HepG2 (cell line): Measurements from ENCODE around the gene NOB1. TPM values are rescaled to one million over a fixed set of nuclear protein-coding genes. Genes with fewer than 3 reads are reported as not detected.

Experiments
- CENPX ChIP-seq: sonication (generic); formaldehyde crosslinking; IDR thresholded peaks from 2 replicates; pipeline ENCODE4 v1.9.0; 2021; ENCODE audit warnings: mild to moderate bottlenecking, missing genetic modification reagents, moderate library complexity
- PLRG1 ChIP-seq: fragments of 450-650 bp; conservative IDR thresholded peaks from 2 replicates; pipeline ENCODE4 v1.6.1; 2016
- ZNF253 ChIP-seq: sonication (generic); formaldehyde crosslinking; IDR thresholded peaks from 2 replicates; pipeline ENCODE4 v1.8.0; 2022; ENCODE audit warnings: mild to moderate bottlenecking, missing genetic modification reagents, borderline replicate concordance
- ZNF766 ChIP-seq: sonication (generic); formaldehyde crosslinking; IDR thresholded peaks from 2 replicates; pipeline ENCODE4 v1.5.0; 2020; ENCODE audit warnings: missing genetic modification reagents, borderline replicate concordance
- ZNF780A ChIP-seq: sonication (generic); formaldehyde crosslinking; IDR thresholded peaks from 2 replicates; pipeline ENCODE4 v1.8.0; 2022; ENCODE audit warnings: mild to moderate bottlenecking, missing genetic modification reagents, moderate library complexity
- ZNF841 ChIP-seq: sonication (generic); formaldehyde crosslinking; IDR thresholded peaks from 2 replicates; pipeline ENCODE4 v1.8.1; 2023; ENCODE audit warnings: missing genetic modification reagents, borderline replicate concordance
- polyA plus RNA-seq, 8 experiments: library from polyadenylated mRNA; depleted of rRNA in 3 of 8; stranded (reverse) in 7 of 8; unstranded in 1 of 8; fragments of >200 nt; fragmentation: Illumina TruSeq in 4 of 8; extraction: Trizol in 4 of 8; gene quantifications; 2 replicates each; pipeline versions ENCODE4 v1.2.1 to v1.2.3, GENCODE V29; 2011 to 2016; ENCODE audit warnings: low read depth in 4 of 8, missing spikeins in 1 of 8, mixed read lengths in 1 of 8; ENCODE audit not compliant: insufficient read depth in 1 of 8
- total RNA-seq, 5 experiments: library from RNA; depleted of rRNA; stranded (reverse); fragments of >200 nt; fragmentation: Illumina TruSeq; extraction: Trizol; gene quantifications; 2 replicates each; pipeline ENCODE4 v1.2.3, GENCODE V29; 2016; ENCODE audit warnings: low read depth in 1 of 5
- TF ChIP-seq, protein P1 (sequence below), 2 experiments: sonication (generic) in 1 of 2; formaldehyde crosslinking in 1 of 2; IDR thresholded peaks; 2 replicates each; pipeline versions ENCODE4 v1.4.0 to v1.6.1; 2016 to 2020; ENCODE audit warnings: borderline replicate concordance in 1 of 2, low read depth in 1 of 2, mild to moderate bottlenecking in 1 of 2, missing genetic modification reagents in 1 of 2
- TF ChIP-seq, protein P2 (sequence below): sonication (generic); formaldehyde crosslinking; IDR thresholded peaks from 2 replicates; pipeline ENCODE4 v1.5.0; 2020; ENCODE audit warnings: mild to moderate bottlenecking, missing genetic modification reagents, borderline replicate concordance
- TF ChIP-seq, protein P3 (sequence below): IDR thresholded peaks from 2 replicates; pipeline ENCODE4 v1.6.1; 2016; ENCODE audit warnings: missing biosample characterization, missing genetic modification reagents, low read depth

Gene NOB1
- total and polyA plus RNA-seq, 2 of the 13 experiments (the other 11 are each of a cell fraction or from before 2014, with no cell fraction given): 47.1 to 162 TPM

- 0 out of 2 replicates have a peak, but pooled peaks have one; percentile 29 for TF ChIP-seq ZNF253 (CRISPR knock-in tag)
- TF ChIP-seq, protein P1, sequence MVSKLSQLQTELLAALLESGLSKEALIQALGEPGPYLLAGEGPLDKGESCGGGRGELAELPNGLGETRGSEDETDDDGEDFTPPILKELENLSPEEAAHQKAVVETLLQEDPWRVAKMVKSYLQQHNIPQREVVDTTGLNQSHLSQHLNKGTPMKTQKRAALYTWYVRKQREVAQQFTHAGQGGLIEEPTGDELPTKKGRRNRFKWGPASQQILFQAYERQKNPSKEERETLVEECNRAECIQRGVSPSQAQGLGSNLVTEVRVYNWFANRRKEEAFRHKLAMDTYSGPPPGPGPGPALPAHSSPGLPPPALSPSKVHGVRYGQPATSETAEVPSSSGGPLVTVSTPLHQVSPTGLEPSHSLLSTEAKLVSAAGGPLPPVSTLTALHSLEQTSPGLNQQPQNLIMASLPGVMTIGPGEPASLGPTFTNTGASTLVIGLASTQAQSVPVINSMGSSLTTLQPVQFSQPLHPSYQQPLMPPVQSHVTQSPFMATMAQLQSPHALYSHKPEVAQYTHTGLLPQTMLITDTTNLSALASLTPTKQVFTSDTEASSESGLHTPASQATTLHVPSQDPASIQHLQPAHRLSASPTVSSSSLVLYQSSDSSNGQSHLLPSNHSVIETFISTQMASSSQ (IDR thresholded peaks at IDR 0.05; ENCODE audit: low read depth): no peak
- TF ChIP-seq, protein P1 (CRISPR knock-in tag; IDR thresholded peaks at IDR 0.05; ENCODE audit: borderline replicate concordance): peak; percentile 39; the same call in 1 of the 2 replicates
- TF ChIP-seq CENPX (CRISPR knock-in tag): no peak
- no peak for TF ChIP-seq PLRG1
- no peak; the same call in 1 of the 2 replicates for TF ChIP-seq ZNF766 (CRISPR knock-in tag)
- TF ChIP-seq ZNF841: no peak
- TF ChIP-seq, protein P2, sequence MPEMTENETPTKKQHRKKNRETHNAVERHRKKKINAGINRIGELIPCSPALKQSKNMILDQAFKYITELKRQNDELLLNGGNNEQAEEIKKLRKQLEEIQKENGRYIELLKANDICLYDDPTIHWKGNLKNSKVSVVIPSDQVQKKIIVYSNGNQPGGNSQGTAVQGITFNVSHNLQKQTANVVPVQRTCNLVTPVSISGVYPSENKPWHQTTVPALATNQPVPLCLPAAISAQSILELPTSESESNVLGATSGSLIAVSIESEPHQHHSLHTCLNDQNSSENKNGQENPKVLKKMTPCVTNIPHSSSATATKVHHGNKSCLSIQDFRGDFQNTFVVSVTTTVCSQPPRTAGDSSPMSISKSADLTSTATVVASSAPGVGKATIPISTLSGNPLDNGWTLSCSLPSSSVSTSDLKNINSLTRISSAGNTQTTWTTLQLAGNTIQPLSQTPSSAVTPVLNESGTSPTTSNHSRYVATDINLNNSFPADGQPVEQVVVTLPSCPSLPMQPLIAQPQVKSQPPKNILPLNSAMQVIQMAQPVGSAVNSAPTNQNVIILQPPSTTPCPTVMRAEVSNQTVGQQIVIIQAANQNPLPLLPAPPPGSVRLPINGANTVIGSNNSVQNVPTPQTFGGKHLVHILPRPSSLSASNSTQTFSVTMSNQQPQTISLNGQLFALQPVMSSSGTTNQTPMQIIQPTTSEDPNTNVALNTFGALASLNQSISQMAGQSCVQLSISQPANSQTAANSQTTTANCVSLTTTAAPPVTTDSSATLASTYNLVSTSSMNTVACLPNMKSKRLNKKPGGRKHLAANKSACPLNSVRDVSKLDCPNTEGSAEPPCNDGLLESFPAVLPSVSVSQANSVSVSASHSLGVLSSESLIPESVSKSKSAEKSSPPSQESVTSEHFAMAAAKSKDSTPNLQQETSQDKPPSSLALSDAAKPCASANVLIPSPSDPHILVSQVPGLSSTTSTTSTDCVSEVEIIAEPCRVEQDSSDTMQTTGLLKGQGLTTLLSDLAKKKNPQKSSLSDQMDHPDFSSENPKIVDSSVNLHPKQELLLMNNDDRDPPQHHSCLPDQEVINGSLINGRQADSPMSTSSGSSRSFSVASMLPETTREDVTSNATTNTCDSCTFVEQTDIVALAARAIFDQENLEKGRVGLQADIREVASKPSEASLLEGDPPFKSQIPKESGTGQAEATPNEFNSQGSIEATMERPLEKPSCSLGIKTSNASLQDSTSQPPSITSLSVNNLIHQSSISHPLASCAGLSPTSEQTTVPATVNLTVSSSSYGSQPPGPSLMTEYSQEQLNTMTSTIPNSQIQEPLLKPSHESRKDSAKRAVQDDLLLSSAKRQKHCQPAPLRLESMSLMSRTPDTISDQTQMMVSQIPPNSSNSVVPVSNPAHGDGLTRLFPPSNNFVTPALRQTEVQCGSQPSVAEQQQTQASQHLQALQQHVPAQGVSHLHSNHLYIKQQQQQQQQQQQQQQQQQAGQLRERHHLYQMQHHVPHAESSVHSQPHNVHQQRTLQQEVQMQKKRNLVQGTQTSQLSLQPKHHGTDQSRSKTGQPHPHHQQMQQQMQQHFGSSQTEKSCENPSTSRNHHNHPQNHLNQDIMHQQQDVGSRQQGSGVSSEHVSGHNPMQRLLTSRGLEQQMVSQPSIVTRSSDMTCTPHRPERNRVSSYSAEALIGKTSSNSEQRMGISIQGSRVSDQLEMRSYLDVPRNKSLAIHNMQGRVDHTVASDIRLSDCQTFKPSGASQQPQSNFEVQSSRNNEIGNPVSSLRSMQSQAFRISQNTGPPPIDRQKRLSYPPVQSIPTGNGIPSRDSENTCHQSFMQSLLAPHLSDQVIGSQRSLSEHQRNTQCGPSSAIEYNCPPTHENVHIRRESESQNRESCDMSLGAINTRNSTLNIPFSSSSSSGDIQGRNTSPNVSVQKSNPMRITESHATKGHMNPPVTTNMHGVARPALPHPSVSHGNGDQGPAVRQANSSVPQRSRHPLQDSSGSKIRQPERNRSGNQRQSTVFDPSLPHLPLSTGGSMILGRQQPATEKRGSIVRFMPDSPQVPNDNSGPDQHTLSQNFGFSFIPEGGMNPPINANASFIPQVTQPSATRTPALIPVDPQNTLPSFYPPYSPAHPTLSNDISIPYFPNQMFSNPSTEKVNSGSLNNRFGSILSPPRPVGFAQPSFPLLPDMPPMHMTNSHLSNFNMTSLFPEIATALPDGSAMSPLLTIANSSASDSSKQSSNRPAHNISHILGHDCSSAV: no peak
- TF ChIP-seq, protein P3, sequence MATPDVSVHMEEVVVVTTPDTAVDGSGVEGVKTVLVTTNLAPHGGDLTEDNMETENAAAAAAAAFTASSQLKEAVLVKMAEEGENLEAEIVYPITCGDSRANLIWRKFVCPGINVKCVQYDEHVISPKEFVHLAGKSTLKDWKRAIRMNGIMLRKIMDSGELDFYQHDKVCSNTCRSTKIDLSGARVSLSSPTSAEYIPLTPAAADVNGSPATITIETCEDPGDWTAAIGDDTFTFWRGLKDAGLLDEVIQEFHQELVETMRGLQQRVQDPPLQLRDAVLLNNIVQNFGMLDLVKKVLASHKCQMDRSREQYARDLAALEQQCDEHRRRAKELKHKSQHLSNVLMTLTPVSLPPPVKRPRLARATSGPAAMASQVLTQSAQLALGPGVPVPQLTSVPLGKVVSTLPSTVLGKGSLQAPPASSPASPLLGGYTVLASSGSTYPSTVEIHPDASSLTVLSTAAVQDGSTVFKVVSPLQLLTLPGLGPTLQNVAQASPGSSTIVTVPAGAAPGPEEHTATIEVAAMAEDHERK (CRISPR knock-in tag): no peak
- TF ChIP-seq ZNF780A (CRISPR knock-in tag): no peak; the same call in 1 of the 2 replicates
Observed at GRCh38 chr16:69726313-69727060, 28.2 kb downstream of the NOB1 start, which contains the start of gene NQO1 (continued).
